ENCODE results near the gene NELFB.

NELFB gene

GRCh38 chr9:137281345-137282116 is 26.4 kb downstream of the NELFB start:
- TF ChIP-seq, protein P1, sequence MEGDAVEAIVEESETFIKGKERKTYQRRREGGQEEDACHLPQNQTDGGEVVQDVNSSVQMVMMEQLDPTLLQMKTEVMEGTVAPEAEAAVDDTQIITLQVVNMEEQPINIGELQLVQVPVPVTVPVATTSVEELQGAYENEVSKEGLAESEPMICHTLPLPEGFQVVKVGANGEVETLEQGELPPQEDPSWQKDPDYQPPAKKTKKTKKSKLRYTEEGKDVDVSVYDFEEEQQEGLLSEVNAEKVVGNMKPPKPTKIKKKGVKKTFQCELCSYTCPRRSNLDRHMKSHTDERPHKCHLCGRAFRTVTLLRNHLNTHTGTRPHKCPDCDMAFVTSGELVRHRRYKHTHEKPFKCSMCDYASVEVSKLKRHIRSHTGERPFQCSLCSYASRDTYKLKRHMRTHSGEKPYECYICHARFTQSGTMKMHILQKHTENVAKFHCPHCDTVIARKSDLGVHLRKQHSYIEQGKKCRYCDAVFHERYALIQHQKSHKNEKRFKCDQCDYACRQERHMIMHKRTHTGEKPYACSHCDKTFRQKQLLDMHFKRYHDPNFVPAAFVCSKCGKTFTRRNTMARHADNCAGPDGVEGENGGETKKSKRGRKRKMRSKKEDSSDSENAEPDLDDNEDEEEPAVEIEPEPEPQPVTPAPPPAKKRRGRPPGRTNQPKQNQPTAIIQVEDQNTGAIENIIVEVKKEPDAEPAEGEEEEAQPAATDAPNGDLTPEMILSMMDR (IDR thresholded peaks at IDR 0.05), result no peak

- TF ChIP-seq, protein P1 (IDR thresholded peaks at IDR 0.05), result peak; percentile 73
Measured at GRCh38 chr9:137286975-137287383, 31.9 kb downstream of the NELFB start.

GRCh38 chr9:137293094-137293481 is 38.0 kb downstream of the NELFB start:
- TF ChIP-seq, protein P1 (IDR thresholded peaks at IDR 0.05), result no peak

- TF ChIP-seq, protein P1 (IDR thresholded peaks at IDR 0.05), result no peak
Measured at GRCh38 chr9:137293482-137294090, 38.5 kb downstream of the NELFB start.

- TF ChIP-seq, protein P1 (IDR thresholded peaks at IDR 0.05), result no peak
Measured at GRCh38 chr9:137294091-137294680, 39.1 kb downstream of the NELFB start.

DNA sequence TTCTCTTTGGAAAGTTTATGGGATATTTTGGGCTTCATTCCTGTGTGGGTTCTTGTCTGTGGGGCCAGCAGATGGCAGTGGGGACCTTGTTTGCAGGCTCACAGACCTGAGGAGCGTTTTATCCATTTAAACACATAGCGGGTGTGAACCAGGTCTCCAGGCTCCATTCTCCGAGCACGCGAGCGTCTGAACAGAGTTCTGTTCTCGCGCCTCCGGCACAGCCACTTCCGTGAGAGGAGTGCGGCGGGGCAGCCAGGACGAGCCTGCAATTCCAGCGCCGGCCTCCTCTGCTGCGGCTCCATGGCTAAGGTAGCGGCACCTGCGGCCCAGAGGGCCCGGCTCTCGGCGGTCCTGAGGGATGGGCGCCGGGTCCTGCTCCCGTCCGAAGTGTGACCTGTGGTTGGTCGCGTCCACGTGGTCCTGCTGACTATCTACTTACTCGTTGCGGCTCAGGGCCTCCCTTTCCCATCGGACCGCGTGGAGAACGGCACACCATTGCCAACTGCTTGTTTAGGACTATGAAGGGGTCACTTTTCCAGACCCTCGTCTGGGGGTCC is 39.6 kb downstream of the NELFB start:
- TF ChIP-seq, protein P1 (IDR thresholded peaks at IDR 0.05), result no peak

DNA sequence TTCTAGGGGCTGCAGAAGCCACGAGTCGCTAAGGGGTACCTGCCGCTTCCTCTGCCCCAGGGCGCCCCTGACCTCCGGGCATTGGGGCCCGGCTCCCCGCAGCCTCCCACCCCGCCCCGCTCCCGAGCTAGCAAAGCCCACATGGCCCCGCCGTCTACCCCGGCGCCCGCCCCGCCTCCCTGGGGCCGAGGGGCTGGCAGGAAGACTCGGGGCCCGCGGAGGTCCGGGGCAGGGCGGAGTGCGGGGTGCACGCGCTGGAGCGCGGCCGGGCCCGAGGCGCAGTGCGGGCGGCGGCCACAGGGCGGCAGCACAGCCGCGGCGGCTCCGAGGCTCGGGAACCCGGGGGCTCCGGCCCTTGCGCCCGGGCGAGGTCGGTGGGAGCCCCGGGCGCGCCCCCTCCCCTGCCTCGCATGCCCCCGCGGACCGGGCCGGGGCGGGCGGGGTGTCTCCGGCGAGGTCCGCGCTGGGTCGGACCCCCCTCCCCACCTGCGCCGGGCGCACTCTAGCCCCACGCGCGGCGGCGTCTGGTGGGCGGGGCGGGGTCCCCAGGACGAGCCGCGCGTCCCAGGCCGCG is 40.2 kb downstream of the NELFB start:
- TF ChIP-seq, protein P1 (IDR thresholded peaks at IDR 0.05), result peak; percentile 86
